ENCODE results near the gene USP8. TPM values are rescaled to one million over a fixed set of nuclear protein-coding genes. Genes with fewer than 3 reads are reported as not detected.

USP8 gene
- total and polyA plus RNA-seq, 4 donors, result 20.4 to 42.8 (median 32.5) TPM

DNA sequence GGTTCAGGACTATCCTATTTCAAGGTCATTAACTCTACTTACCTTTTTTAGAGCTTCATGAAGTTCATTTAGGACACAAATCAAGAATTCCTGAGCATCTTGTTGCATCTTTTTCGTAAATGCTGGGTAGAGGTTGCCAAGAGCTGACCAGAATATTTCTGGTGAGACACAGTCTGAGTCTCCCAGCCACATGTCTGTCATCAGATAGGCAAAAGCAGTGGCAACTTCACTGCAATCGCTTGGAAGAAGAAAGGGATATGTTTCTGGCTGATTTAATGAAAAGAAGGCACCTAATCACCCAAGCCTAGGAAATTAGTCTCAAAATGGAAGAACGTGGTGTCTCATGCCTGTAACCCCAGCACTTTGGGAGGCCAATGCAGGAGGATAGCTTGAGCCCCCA is 119.4 kb downstream of the USP8 start:
- no peak for TF ChIP-seq SP1 (IDR thresholded peaks at IDR 0.05)
- TF ChIP-seq TAF1 (conservative IDR thresholded peaks at IDR 0.05), result no peak
- TF ChIP-seq GABPA (IDR thresholded peaks at IDR 0.05 in 1 of 2, conservative IDR thresholded peaks at IDR 0.05 in 1 of 2), result no peak
- TF ChIP-seq HNF4A (conservative IDR thresholded peaks at IDR 0.05), result no peak
- TF ChIP-seq RAD21 (IDR thresholded peaks at IDR 0.05), result no peak
- WGBS, result 92% methylated on average over 3 of the region's 3 CpGs
- Histone ChIP-seq H3K36me3 (ENCODE audit: control insufficient read depth in 4 of 4, insufficient read depth in 3 of 4, low read depth in 1 of 4, low read length in 3 of 4) (no peaks in the 10 kb centered on the region), H3K9ac (ENCODE audit: low read depth in 1 of 2, low read length in 2 of 2) (no peak overlapping the region), H3K4me1 (ENCODE audit: control insufficient read depth in 4 of 4, insufficient read depth in 4 of 4, low read length in 3 of 4) (no peaks in the 10 kb centered on the region), H3K27me3 (ENCODE audit: control insufficient read depth in 4 of 4, insufficient read depth in 4 of 4, low read length in 3 of 4) (no peaks in the 10 kb centered on the region), H3K4me3 (ENCODE audit: low read depth in 1 of 3, low read length in 3 of 3) (no peak overlapping the region), H3K9me3 (ENCODE audit: control insufficient read depth in 4 of 4, low read length in 3 of 4) (no peaks in the 10 kb centered on the region), H3K27ac (ENCODE audit: low read depth in 1 of 2, low read length in 2 of 2) (no peak overlapping the region)
- DNase-seq (ENCODE audit: low spot score), result no peak

DNA sequence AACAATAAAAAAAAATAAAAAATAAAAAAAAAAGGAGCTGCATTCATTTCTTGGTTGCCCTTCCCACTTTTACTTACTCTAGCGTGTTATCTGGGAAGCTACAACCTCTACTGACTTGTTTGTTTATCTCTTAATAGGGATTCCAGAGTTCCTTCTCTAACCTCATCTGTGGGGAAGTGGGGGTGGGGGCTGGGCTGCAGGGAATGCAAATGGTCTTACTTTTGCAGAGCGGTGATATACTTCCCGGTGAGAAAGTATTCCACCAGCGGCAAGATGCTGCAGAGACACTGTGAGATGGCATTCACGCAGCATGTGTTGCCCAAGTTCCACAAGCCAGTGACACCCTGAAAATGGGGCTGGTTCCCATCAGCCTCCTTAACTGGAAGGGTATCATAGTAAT is 120.2 kb downstream of the USP8 start:
- no peaks in the 10 kb centered on the region for H3K36me3 ChIP-seq (ENCODE audit: control insufficient read depth in 4 of 4, insufficient read depth in 3 of 4, low read depth in 1 of 4, low read length in 3 of 4)
- WGBS, result 69% methylated on average over 5 of the region's 5 CpGs
- H3K9me3 ChIP-seq (ENCODE audit: control insufficient read depth in 4 of 4, low read length in 3 of 4), result no peaks in the 10 kb centered on the region
- no peak overlapping the region for H3K4me3 ChIP-seq (ENCODE audit: low read depth in 1 of 3, low read length in 3 of 3)
- no peaks in the 10 kb centered on the region for H3K4me1 ChIP-seq (ENCODE audit: control insufficient read depth in 4 of 4, insufficient read depth in 4 of 4, low read length in 3 of 4)
- no peaks in the 10 kb centered on the region for H3K27me3 ChIP-seq (ENCODE audit: control insufficient read depth in 4 of 4, insufficient read depth in 4 of 4, low read length in 3 of 4)
- H3K27ac ChIP-seq (ENCODE audit: low read depth in 1 of 2, low read length in 2 of 2), result no peak overlapping the region
- DNase-seq (ENCODE audit: low spot score), result no peak
- no peak overlapping the region for H3K9ac ChIP-seq (ENCODE audit: low read depth in 1 of 2, low read length in 2 of 2)
- TF ChIP-seq FOXA2 (IDR thresholded peaks at IDR 0.05) (no peak), HNF4A (conservative IDR thresholded peaks at IDR 0.05) (no peak), RAD21 (IDR thresholded peaks at IDR 0.05) (no peak), TAF1 (conservative IDR thresholded peaks at IDR 0.05) (no peak), FOXA1 (IDR thresholded peaks at IDR 0.05) (no peak), CTCF (IDR thresholded peaks at IDR 0.05; ENCODE audit: low read depth, low read length, missing input control) (no peak), RXRA (IDR thresholded peaks at IDR 0.05) (no peak), REST (IDR thresholded peaks at IDR 0.05) (no peak), SP1 (IDR thresholded peaks at IDR 0.05) (no peak), YY1 (IDR thresholded peaks at IDR 0.05) (no peak), GABPA (IDR thresholded peaks at IDR 0.05 in 1 of 2, conservative IDR thresholded peaks at IDR 0.05 in 1 of 2) (no peak)
- TF ChIP-seq, protein P1, sequence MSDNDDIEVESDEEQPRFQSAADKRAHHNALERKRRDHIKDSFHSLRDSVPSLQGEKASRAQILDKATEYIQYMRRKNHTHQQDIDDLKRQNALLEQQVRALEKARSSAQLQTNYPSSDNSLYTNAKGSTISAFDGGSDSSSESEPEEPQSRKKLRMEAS (IDR thresholded peaks at IDR 0.05), result no peak
- TF ChIP-seq, protein P2, sequence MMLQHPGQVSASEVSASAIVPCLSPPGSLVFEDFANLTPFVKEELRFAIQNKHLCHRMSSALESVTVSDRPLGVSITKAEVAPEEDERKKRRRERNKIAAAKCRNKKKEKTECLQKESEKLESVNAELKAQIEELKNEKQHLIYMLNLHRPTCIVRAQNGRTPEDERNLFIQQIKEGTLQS (IDR thresholded peaks at IDR 0.05), result no peak
- TF ChIP-seq, protein P3, sequence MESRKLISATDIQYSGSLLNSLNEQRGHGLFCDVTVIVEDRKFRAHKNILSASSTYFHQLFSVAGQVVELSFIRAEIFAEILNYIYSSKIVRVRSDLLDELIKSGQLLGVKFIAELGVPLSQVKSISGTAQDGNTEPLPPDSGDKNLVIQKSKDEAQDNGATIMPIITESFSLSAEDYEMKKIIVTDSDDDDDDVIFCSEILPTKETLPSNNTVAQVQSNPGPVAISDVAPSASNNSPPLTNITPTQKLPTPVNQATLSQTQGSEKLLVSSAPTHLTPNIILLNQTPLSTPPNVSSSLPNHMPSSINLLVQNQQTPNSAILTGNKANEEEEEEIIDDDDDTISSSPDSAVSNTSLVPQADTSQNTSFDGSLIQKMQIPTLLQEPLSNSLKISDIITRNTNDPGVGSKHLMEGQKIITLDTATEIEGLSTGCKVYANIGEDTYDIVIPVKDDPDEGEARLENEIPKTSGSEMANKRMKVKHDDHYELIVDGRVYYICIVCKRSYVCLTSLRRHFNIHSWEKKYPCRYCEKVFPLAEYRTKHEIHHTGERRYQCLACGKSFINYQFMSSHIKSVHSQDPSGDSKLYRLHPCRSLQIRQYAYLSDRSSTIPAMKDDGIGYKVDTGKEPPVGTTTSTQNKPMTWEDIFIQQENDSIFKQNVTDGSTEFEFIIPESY (IDR thresholded peaks at IDR 0.05), result no peak
